A549 (cell line): ENCODE measurements around the gene CD300E. TPM values are rescaled to one million over a fixed set of nuclear protein-coding genes. Genes with fewer than 3 reads are reported as not detected.
A peak's percentile ranks its signal among the peaks of the same experiment; 100 is the strongest.

Source experiments
- ATAC-seq, 2 experiments: fragments of 200-7000 bp in 1 of 2; fragments of >200 bp in 1 of 2; cut with Nextera tagmentation in 1 of 2; cut with Tn5 transposase in 1 of 2; 3 replicates each; pipeline versions ENCODE4 v1.8.0 to v1.9.1; 2018 to 2020; ENCODE audit warnings: mild to moderate bottlenecking in 1 of 2, moderate library complexity in 1 of 2
- CTCF ChIA-PET: fragments of 300-600 bp; sonication (Branson Sonifier 250); formaldehyde crosslinking; extraction: SDS; loops from one replicate; lab custom pipeline; 2021; ENCODE audit warnings: antibody characterized with exemption, inconsistent platforms; lab: Yijun Ruan, JAX
- POLR2A ChIA-PET: fragments of 350-600 bp; formaldehyde crosslinking; extraction: SDS; loops from one replicate; lab custom pipeline; 2021; ENCODE audit warnings: antibody characterized with exemption, inconsistent platforms; lab: Yijun Ruan, JAX
- DNase-seq, 2 experiments: peaks; one replicate each; pipeline versions ENCODE4 v3.0.0 to v3.0.0-alpha.2; 2011 to 2016; ENCODE audit warnings: low read depth in 1 of 2, low spot score in 1 of 2
- FAIRE-seq: peaks from 2 replicates; lab custom pipeline; 2011; peaks lifted over from hg19 to GRCh38; lab: Jason Lieb, UNC
- H3K27ac ChIP-seq, 2 experiments: fragments of >200 bp; sonication (Bioruptor Twin); formaldehyde crosslinking; 3 replicates each; pipeline ENCODE4 v1.5.1; 2016 to 2017
- H3K4me1 ChIP-seq: fragments of >200 bp; sonication (Bioruptor Twin); formaldehyde crosslinking; 3 replicates; pipeline ENCODE4 v1.6.1; 2016
- H3K4me2 ChIP-seq: fragments of >200 bp; sonication (Bioruptor Twin); formaldehyde crosslinking; 3 replicates; pipeline ENCODE4 v1.6.1; 2016
- H3K4me3 ChIP-seq: fragments of >200 bp; sonication (Bioruptor Twin); formaldehyde crosslinking; 3 replicates; pipeline ENCODE4 v1.5.1; 2016
- H3K9me3 ChIP-seq: fragments of >200 bp; sonication (Bioruptor Twin); formaldehyde crosslinking; 3 replicates; pipeline ENCODE4 v1.6.1; 2016
- BCL3 ChIP-seq: fragments of >200 bp; sonication (Bioruptor Twin); formaldehyde crosslinking; IDR thresholded peaks from 3 replicates; pipeline ENCODE4 v1.6.1; 2016
- CBX8 ChIP-seq: fragments of 200-600 bp; sonication (generic); IDR thresholded peaks from 2 replicates; pipeline ENCODE4 v1.6.1; 2016
- EHMT2 ChIP-seq: fragments of 200-600 bp; sonication (generic); IDR thresholded peaks from 2 replicates; pipeline ENCODE4 v1.6.1; 2016; ENCODE audit warnings: antibody characterized with exemption, low read depth, mild to moderate bottlenecking, moderate library complexity
- ESRRA ChIP-seq: fragments of 150-350 bp; IDR thresholded peaks from 2 replicates; pipeline ENCODE4 v1.6.1; 2014; ENCODE audit warnings: mild to moderate bottlenecking, low read length, borderline replicate concordance
- FOSB ChIP-seq: fragments of 250-450 bp; sonication (Bioruptor Pico); IDR thresholded peaks from 2 replicates; pipeline ENCODE4 v1.5.0; 2020; ENCODE audit warnings: mild to moderate bottlenecking, moderate library complexity
- FOSL2 ChIP-seq, 2 experiments: fragments of 450-650 bp in 1 of 2; fragments of >200 bp in 1 of 2; sonication (Bioruptor Twin) in 1 of 2; formaldehyde crosslinking; IDR thresholded peaks; 2 replicates each; pipeline versions ENCODE4 v1.5.0 to v1.6.1; 2016 to 2020; ENCODE audit warnings: mild to moderate bottlenecking in 1 of 2, moderate library complexity in 1 of 2
- GATA3 ChIP-seq: IDR thresholded peaks from 2 replicates; pipeline ENCODE4 v1.6.1; 2012; ENCODE audit warnings: borderline replicate concordance
- HEYL ChIP-seq: fragments of 250-450 bp; sonication (Bioruptor Pico); IDR thresholded peaks from 2 replicates; pipeline ENCODE4 v1.8.0; 2021; ENCODE audit warnings: mild to moderate bottlenecking, moderate library complexity
- HMGXB4 ChIP-seq: fragments of 250-450 bp; sonication (Bioruptor Pico); IDR thresholded peaks from 2 replicates; pipeline ENCODE4 v1.5.0; 2021; ENCODE audit warnings: mild to moderate bottlenecking, moderate library complexity, borderline replicate concordance
- HOXB5 ChIP-seq: fragments of 250-450 bp; sonication (Bioruptor Pico); IDR thresholded peaks from 2 replicates; pipeline ENCODE4 v1.5.0; 2020; ENCODE audit warnings: mild to moderate bottlenecking, moderate library complexity
- JUN ChIP-seq, 2 experiments: fragments of >200 bp; sonication (Bioruptor Twin); formaldehyde crosslinking; IDR thresholded peaks; 2 replicates in 1 of 2; 3 replicates in 1 of 2; pipeline ENCODE4 v1.6.1; 2016 to 2017
- JUNB ChIP-seq: fragments of >200 bp; sonication (Bioruptor Twin); formaldehyde crosslinking; IDR thresholded peaks from 2 replicates; pipeline ENCODE4 v1.6.1; 2016
- KDM1A ChIP-seq: fragments of 200-600 bp; sonication (generic); IDR thresholded peaks from 2 replicates; pipeline ENCODE4 v1.6.1; 2016; ENCODE audit warnings: low read depth, mild to moderate bottlenecking
- KDM5A ChIP-seq: fragments of 200-600 bp; sonication (generic); IDR thresholded peaks from 2 replicates; pipeline ENCODE4 v1.6.1; 2016; ENCODE audit warnings: antibody characterized with exemption, mild to moderate bottlenecking
- MAX ChIP-seq: IDR thresholded peaks from 2 replicates; pipeline ENCODE4 v1.6.1; 2012
- MAZ ChIP-seq: fragments of 150-350 bp; IDR thresholded peaks from 2 replicates; pipeline ENCODE4 v1.6.1; 2014; ENCODE audit warnings: antibody characterized with exemption, low read depth, low read length, borderline replicate concordance
- NFE2L2 ChIP-seq: fragments of 150-350 bp; conservative IDR thresholded peaks from 2 replicates; pipeline ENCODE4 v1.6.1; 2014; ENCODE audit warnings: low read length
- NPAS2 ChIP-seq: fragments of 250-450 bp; sonication (Bioruptor Pico); IDR thresholded peaks from 2 replicates; pipeline ENCODE4 v1.8.0; 2022; ENCODE audit warnings: mild to moderate bottlenecking, moderate library complexity, borderline replicate concordance
- RAD21 ChIP-seq, 2 experiments: fragments of >200 bp in 1 of 2; sonication (Bioruptor Twin) in 1 of 2; formaldehyde crosslinking in 1 of 2; IDR thresholded peaks in 1 of 2; conservative IDR thresholded peaks in 1 of 2; 2 replicates in 1 of 2; 3 replicates in 1 of 2; pipeline ENCODE4 v1.6.1; 2012 to 2018; ENCODE audit warnings: inconsistent platforms in 1 of 2
- RCOR1 ChIP-seq: fragments of 150-350 bp; IDR thresholded peaks from 2 replicates; pipeline ENCODE4 v1.6.1; 2014; ENCODE audit warnings: antibody characterized with exemption, low read length, low read depth
- SREBF2 ChIP-seq: fragments of 450-650 bp; IDR thresholded peaks from 2 replicates; pipeline ENCODE4 v1.6.1; 2014; ENCODE audit warnings: mild to moderate bottlenecking, moderate library complexity
- USF2 ChIP-seq: fragments of 450-650 bp; IDR thresholded peaks from 2 replicates; pipeline ENCODE4 v1.6.1; 2014; ENCODE audit warnings: antibody characterized with exemption
- ZC3H11A ChIP-seq: fragments of 450-650 bp; IDR thresholded peaks from 2 replicates; pipeline ENCODE4 v1.6.1; 2014; ENCODE audit warnings: antibody characterized with exemption, mild to moderate bottlenecking
- ZFP36 ChIP-seq: fragments of 450-650 bp; IDR thresholded peaks from 2 replicates; pipeline ENCODE4 v1.6.1; 2014; ENCODE audit warnings: borderline replicate concordance; ENCODE audit not compliant: partially characterized antibody
- ZNF302 ChIP-seq: fragments of 250-450 bp; sonication (Bioruptor Pico); IDR thresholded peaks from 2 replicates; pipeline ENCODE4 v1.9.0; 2021; ENCODE audit warnings: inconsistent platforms, mild to moderate bottlenecking, moderate library complexity
- ZSCAN20 ChIP-seq: fragments of 250-450 bp; sonication (Bioruptor Pico); IDR thresholded peaks from 2 replicates; pipeline ENCODE4 v1.8.0; 2022; ENCODE audit warnings: mild to moderate bottlenecking, moderate library complexity
- WGBS: methylation state at CpG from one replicate; pipeline ENCODE4 v1.1.6; 2017; ENCODE audit errors: missing lambda C conversion rate; 5-methylcytosine and 5-hydroxymethylcytosine counted together
- polyA plus RNA-seq, 4 experiments: library from polyadenylated mRNA; depleted of rRNA in 3 of 4; stranded (reverse); fragments of >200 nt; fragmentation: RNase III in 1 of 4; extraction: RNeasy Plus Mini Kit Qiagen cat#74134 plus additional on column Dnase treatment in 1 of 4; gene quantifications; 2 replicates in 3 of 4; 3 replicates in 1 of 4; pipeline ENCODE4 v1.2.3, GENCODE V29; 2011 to 2017

The CD300E gene
- polyA plus RNA-seq, 2 of the 4 experiments (the other 2 are of a cell fraction): not detected

- TF ChIP-seq HOXB5 (peak; percentile 98), ZC3H11A (no peak), USF2 (no peak), RCOR1 (0 out of 2 replicates have a peak, but pooled peaks have one; percentile 27), JUN (IDR thresholded peaks at IDR 0.05) (no peak), HMGXB4 (no peak), RAD21 (conservative IDR thresholded peaks at IDR 0.05 in 1 of 2, IDR thresholded peaks at IDR 0.05 in 1 of 2) (no peak), SREBF2 (no peak), BCL3 (no peak), EHMT2 (peak; percentile 99), FOSB (CRISPR knock-in tag) (peak; percentile 78; the same call in 1 of the 2 replicates), KDM5A (no peak), ZSCAN20 (CRISPR knock-in tag) (peak; percentile 89), MAX (peak; percentile 88), NFE2L2 (no peak), KDM1A (no peak), ZNF302 (CRISPR knock-in tag) (peak; percentile 71; the same call in 1 of the 2 replicates), FOSL2 (IDR thresholded peaks at IDR 0.05) (no peak), FOSL2 (CRISPR knock-in tag; IDR thresholded peaks at IDR 0.05) (no peak), GATA3 (no peak), JUNB (no peak), HEYL (0 out of 2 replicates have a peak, but pooled peaks have one; percentile 37), CBX8 (no peak), MAZ (no peak), NPAS2 (CRISPR knock-in tag) (no peak), ESRRA (no peak), ZFP36 (no peak)
Observed at GRCh38 chr17:74671031-74671771, 47.7 kb upstream of the CD300E start (continued).

GRCh38 chr17:74670329-74670728 is 46.8 kb upstream of the CD300E start:
- Histone ChIP-seq H3K4me2 (no peak overlapping the region), H3K27ac (no peak overlapping the region), H3K4me1 (no peaks in the 10 kb centered on the region), H3K4me3 (no peak overlapping the region), H3K9me3 (no peaks in the 10 kb centered on the region)
- no peak for FAIRE-seq
- ChIA-PET CTCF (interaction anchor here (1.5 to 4.1 kb wide), 5 partner anchors 13 to 101 kb away, joined by 3 to 18 read pairs (median 10); no protein-coding TSS in a partner anchor), POLR2A (no interaction called here)
- no peak for DNase-seq
- no peak for TF ChIP-seq KDM5A
- TF ChIP-seq, all 56 proteins: peak for 0
- WGBS: 13% methylated on average over 6 of the region's 6 CpGs
- ATAC-seq: no peak
